Muscle of leg (tissue), 11 donors: ENCODE measurements around the gene CES5A. TPM values are rescaled to one million over a fixed set of nuclear protein-coding genes. Genes with fewer than 3 reads are reported as not detected.

Source experiments
- DNase-seq: peaks from one replicate; pipeline ENCODE4 v3.0.0; 2013
- H3K27ac ChIP-seq: one replicate; pipeline ENCODE4 v1.5.1; 2013; ENCODE audit warnings: mild to moderate bottlenecking, low read length, control low read depth
- H3K27me3 ChIP-seq: one replicate; pipeline ENCODE4 v1.6.1; 2013; ENCODE audit warnings: low read length; ENCODE audit not compliant: control insufficient read depth, insufficient read depth
- H3K36me3 ChIP-seq: one replicate; pipeline ENCODE4 v1.6.1; 2013; ENCODE audit warnings: low read length; ENCODE audit not compliant: control insufficient read depth, insufficient read depth
- H3K4me1 ChIP-seq: one replicate; pipeline ENCODE4 v1.6.1; 2013; ENCODE audit warnings: low read length; ENCODE audit not compliant: control insufficient read depth, insufficient read depth
- H3K4me3 ChIP-seq: one replicate; pipeline ENCODE4 v1.5.1; 2013; ENCODE audit warnings: low read length, control low read depth
- H3K9me3 ChIP-seq: replicated peaks from 2 replicates; pipeline ENCODE4 v1.6.1; 2013; ENCODE audit warnings: low read depth, low read length; ENCODE audit not compliant: control insufficient read depth
- WGBS: methylation state at CpG from one replicate; pipeline ENCODE4 v1.1.5; 2013; ENCODE audit warnings: missing lambda C conversion rate; ENCODE audit not compliant: insufficient coverage; 5-methylcytosine and 5-hydroxymethylcytosine counted together
- polyA plus RNA-seq, 8 donors: library from polyadenylated mRNA; unstranded; fragments of 120-200 nt; gene quantifications; one replicate each; pipeline versions ENCODE4 v1.2.1 to v1.2.3, GENCODE V29; 2013; ENCODE audit warnings: inconsistent platforms in 1 of 8, low replicate concordance in 1 of 8; ENCODE audit not compliant: insufficient read length in 8 of 8, insufficient read depth in 1 of 8
- total RNA-seq: library from RNA; stranded (reverse); fragments of 120-200 nt; gene quantifications from one replicate; pipeline ENCODE4 v1.2.4, GENCODE V29; 2013

The CES5A gene
- total and polyA plus RNA-seq, 9 donors, result not detected

DNA sequence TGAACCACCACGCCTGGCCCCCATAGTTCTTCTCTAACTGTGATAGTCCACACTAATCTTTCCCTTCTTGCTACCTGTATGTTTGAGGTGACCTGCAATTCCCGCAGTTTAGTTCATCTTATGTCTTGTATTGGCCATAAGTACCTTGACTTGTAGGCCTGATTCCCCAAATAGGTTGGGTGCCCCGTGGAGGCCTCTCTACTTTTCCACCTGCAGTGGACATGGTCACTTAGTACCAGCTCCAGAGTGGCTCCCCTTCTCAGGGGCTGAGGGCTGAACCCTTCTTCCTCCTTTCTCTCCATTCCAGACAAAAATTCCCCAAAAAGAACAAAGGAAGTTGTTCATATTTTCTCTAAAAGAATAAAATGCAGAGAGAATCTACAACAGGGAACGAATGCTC lies 33.5 kb upstream of the CES5A start:
- H3K36me3 ChIP-seq, result no peaks in the 10 kb centered on the region
- no peak overlapping the region for H3K27ac ChIP-seq
- H3K27me3 ChIP-seq, result no peaks in the 10 kb centered on the region
- H3K9me3 ChIP-seq, result peaks cover 4% of the 10 kb centered on the region
- no peak overlapping the region for H3K4me3 ChIP-seq
- WGBS, result 100% methylated on average over 2 of the region's 4 CpGs
- no peak for DNase-seq
- no peaks in the 10 kb centered on the region for H3K4me1 ChIP-seq

GRCh38 chr16:55907661-55908060 lies 32.5 kb upstream of the CES5A start:
- Histone ChIP-seq H3K27me3 (no peaks in the 10 kb centered on the region), H3K9me3 (peaks cover 4% of the 10 kb centered on the region), H3K4me3 (no peak overlapping the region), H3K4me1 (no peaks in the 10 kb centered on the region), H3K36me3 (no peaks in the 10 kb centered on the region), H3K27ac (no peak overlapping the region)
- no CpG with 5 or more reads among the region's 3 CpGs for WGBS
- DNase-seq, result no peak

GRCh38 chr16:55906123-55906522 lies 30.9 kb upstream of the CES5A start:
- Histone ChIP-seq H3K36me3 (no peaks in the 10 kb centered on the region), H3K4me3 (no peak overlapping the region), H3K27me3 (no peaks in the 10 kb centered on the region), H3K9me3 (peaks cover 4% of the 10 kb centered on the region), H3K4me1 (peaks cover 3% of the 10 kb centered on the region), H3K27ac (no peak overlapping the region)
- no peak for DNase-seq
- WGBS, result no CpG with 5 or more reads among the region's 6 CpGs

DNA sequence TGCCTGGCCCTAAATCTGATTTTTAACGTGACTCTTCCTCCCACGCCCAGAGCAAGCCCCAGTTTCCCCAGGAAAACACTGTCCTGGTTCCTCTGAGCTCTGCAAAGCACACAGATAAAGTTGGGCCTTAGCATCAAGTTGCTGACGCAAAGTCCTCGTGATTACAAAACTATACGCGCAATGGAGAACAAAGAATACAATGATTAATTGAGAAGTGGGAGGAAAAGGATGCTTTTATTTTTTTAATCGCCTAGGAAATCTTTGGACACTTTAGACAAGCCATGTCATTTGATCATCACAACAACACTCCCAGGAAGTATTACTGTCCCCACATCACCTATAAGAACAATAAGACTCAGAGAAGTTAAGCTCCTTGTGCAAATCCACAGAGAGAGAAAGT lies 30.5 kb upstream of the CES5A start:
- H3K9me3 ChIP-seq, result peaks cover 3% of the 10 kb centered on the region

DNA sequence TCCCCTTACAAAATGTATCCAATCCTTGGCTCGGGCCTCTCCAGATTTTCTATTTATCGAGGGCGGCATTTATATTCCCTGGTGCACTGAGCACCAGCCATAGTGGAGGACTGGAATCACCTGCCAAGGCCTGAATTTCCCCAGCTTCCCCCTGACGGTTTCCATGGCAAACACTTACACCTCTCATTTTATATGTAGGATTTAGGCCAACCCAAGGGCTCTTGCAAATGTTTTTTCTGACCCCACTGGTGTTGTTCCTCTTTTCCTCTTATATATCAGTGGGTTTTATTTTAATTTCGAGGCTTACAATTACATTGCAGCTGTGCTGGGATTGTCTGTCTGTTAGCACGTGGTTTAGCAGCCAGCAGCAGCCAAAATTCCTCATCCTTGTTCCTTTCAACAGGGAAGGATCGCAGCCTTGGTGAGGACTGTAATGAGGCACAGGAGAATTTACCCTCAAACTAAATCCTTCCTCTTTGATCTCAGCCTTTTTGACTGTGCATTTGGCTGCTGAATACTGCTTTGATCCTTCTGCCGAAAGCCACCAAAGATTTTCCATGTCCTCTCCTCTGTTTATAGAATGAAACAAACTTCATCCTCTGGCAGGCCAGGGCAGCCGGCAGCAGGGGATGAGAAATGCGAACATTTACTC lies 26.5 kb upstream of the CES5A start:
- no peaks in the 10 kb centered on the region for H3K36me3 ChIP-seq
- H3K4me1 ChIP-seq, result peaks cover 3% of the 10 kb centered on the region
- no peak overlapping the region for H3K27ac ChIP-seq
- no peaks in the 10 kb centered on the region for H3K27me3 ChIP-seq
- H3K4me3 ChIP-seq, result no peak overlapping the region
- WGBS, result 21% methylated on average over 3 of the region's 10 CpGs
- peaks cover 3% of the 10 kb centered on the region for H3K9me3 ChIP-seq
- peak; percentile 43 for DNase-seq

More for the DNA sequence above, 30.5 kb upstream of the CES5A start:
- H3K27ac ChIP-seq, result no peak overlapping the region
- peaks cover 3% of the 10 kb centered on the region for H3K4me1 ChIP-seq
- no peak overlapping the region for H3K4me3 ChIP-seq
- WGBS, result 56% methylated on average over 3 of the region's 7 CpGs
- no peaks in the 10 kb centered on the region for H3K27me3 ChIP-seq
- no peaks in the 10 kb centered on the region for H3K36me3 ChIP-seq
- DNase-seq, result no peak

DNA sequence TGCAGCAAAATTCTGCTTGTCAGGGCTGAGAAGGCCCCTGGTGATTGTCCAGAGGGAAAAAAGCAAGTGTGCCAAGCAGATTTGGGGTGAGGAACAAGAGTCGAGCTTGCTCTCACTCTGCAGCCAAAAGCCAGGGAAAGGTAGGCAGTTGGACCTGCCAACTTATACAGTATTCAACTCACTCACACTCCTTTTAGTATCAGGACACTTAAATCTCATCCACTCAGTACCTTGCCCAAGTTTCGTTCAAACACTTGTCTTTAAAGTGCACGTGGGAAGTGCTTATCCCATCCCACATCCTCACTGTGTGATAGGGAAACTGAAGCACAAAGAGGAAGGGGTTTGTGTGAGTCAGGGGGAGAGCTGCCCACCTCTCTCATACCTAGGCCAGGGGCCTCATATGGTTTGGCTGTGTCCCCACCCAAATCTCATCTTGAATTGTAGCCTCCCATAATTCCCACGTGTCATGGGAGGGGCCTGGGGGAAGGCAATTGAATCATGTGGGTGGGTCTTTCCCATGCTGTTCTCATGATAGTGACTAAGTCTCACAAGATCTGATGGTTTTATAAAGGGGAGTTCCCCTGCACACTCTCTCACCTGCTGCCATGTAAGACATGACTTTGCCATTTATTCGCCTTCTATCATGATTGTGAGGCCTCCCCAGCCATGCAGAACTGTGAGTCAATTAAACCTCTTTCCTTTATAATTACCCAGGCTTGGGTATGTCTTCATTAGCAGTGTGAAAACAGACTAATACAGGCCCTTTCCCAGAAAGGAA lies 25.6 kb upstream of the CES5A start:
- DNase-seq, result no peak
- Histone ChIP-seq H3K4me1 (peaks cover 3% of the 10 kb centered on the region), H3K9me3 (peaks cover 3% of the 10 kb centered on the region), H3K27ac (no peak overlapping the region), H3K4me3 (no peak overlapping the region), H3K27me3 (no peaks in the 10 kb centered on the region), H3K36me3 (no peaks in the 10 kb centered on the region)
- no CpG with 5 or more reads among the region's 5 CpGs for WGBS

- WGBS, result 20% methylated on average over 1 of the region's 3 CpGs
- Histone ChIP-seq H3K27ac (no peak overlapping the region), H3K9me3 (peaks cover 3% of the 10 kb centered on the region), H3K4me1 (peaks cover 3% of the 10 kb centered on the region), H3K36me3 (no peaks in the 10 kb centered on the region), H3K27me3 (no peaks in the 10 kb centered on the region), H3K4me3 (no peak overlapping the region)
- DNase-seq, result no peak
Observed at GRCh38 chr16:55899857-55900256, 24.7 kb upstream of the CES5A start.

DNA sequence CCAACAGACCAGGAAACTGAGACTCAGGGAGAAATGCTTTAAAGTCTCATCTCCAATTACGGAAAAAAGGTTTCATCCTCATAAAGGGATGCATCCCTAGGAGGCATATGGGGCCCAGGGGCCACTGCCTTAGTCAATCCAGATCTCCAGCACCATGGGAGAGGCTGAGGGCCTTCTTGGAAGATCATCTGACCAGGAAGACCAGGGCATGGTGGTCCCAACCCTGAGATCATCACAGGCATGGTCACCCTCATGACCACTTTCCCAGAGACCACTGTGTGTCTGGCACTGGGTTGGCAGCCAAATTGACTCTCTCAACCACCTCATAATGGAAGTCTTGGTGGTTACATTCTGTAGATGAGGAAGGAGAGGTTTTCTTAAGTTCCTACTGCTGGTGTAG lies 23.4 kb upstream of the CES5A start:
- H3K9me3 ChIP-seq, result no peaks in the 10 kb centered on the region
- no peak for DNase-seq
- H3K27ac ChIP-seq, result no peak overlapping the region
- H3K36me3 ChIP-seq, result no peaks in the 10 kb centered on the region
- no CpG with 5 or more reads among the region's 1 CpG for WGBS
- H3K27me3 ChIP-seq, result no peaks in the 10 kb centered on the region
- no peak overlapping the region for H3K4me3 ChIP-seq
- peaks cover 3% of the 10 kb centered on the region for H3K4me1 ChIP-seq

- Histone ChIP-seq H3K4me3 (no peak overlapping the region), H3K27me3 (no peaks in the 10 kb centered on the region), H3K36me3 (no peaks in the 10 kb centered on the region), H3K4me1 (no peaks in the 10 kb centered on the region), H3K9me3 (peaks cover 5% of the 10 kb centered on the region), H3K27ac (no peak overlapping the region)
- WGBS, result no CpG with 5 or more reads among the region's 2 CpGs
- no peak for DNase-seq
Observed at GRCh38 chr16:55892821-55893220, 17.6 kb upstream of the CES5A start.

- no peak overlapping the region for H3K4me3 ChIP-seq
- WGBS, result no CpG with 5 or more reads among the region's 2 CpGs
- H3K27me3 ChIP-seq, result no peaks in the 10 kb centered on the region
- H3K4me1 ChIP-seq, result no peaks in the 10 kb centered on the region
- H3K36me3 ChIP-seq, result no peaks in the 10 kb centered on the region
- H3K27ac ChIP-seq, result no peak overlapping the region
- no peak for DNase-seq
- H3K9me3 ChIP-seq, result peaks cover 5% of the 10 kb centered on the region
Observed at GRCh38 chr16:55889518-55889917, 14.3 kb upstream of the CES5A start.
